Measurements from ENCODE around the gene GTSF1L. TPM values are rescaled to one million over a fixed set of nuclear protein-coding genes. Genes with fewer than 3 reads are reported as not detected.

Gene GTSF1L
- total RNA-seq, 1 donor from 2014 or later, result not detected

GRCh38 chr20:43691928-43692524, 34.8 kb downstream of the GTSF1L start:
- peak; percentile 60 for TF ChIP-seq CTCF (IDR thresholded peaks at IDR 0.05; ENCODE audit: unreplicated experiment)
- peak; percentile 33 for DNase-seq (ENCODE audit: low spot score, unreplicated experiment)
- Mint-ChIP-seq H3K27ac (peak overlapping the region; percentile 16), H3K27me3 (no peaks in the 10 kb centered on the region), H3K4me3 (ENCODE audit: low read depth) (no peak overlapping the region), H3K36me3 (ENCODE audit: insufficient read depth) (peaks cover 2% of the 10 kb centered on the region), H3K4me1 (ENCODE audit: low read depth) (no peaks in the 10 kb centered on the region), H3K9me3 (ENCODE audit: low read depth) (no peaks in the 10 kb centered on the region)

DNA sequence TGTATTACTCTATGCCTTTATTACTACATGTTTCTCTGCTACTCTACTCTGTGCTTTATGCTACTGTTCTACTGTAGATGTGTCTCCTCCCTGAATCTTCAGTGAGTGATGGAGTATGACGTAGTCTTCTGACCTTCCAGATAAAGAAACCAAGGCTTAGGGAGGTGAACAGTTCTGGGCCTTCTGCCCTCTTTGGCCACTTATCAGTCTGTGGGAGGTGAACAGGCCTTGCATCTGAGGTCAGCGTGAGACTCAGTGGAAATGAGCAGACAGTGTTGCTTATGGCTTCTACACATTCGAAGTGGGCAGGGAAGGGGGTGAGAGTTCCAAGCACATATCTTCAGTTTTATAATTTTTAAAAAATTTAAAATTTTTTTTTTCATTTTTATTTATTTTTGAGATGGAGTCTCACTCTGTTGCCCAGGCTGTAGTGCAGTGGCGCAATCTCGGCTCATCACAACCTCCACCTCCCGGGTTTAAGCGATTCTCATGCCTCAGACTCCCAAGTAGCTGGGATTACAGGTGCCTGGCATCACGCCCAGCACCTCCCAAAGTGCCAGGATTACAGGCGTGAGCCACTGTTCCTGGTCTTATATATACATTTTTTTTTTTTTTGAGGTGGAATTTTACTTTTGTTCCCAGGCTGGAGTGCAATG, 35.7 kb downstream of the GTSF1L start:
- H3K9me3 Mint-ChIP-seq (ENCODE audit: low read depth), result no peaks in the 10 kb centered on the region
- H3K4me1 Mint-ChIP-seq (ENCODE audit: low read depth), result no peaks in the 10 kb centered on the region
- H3K27me3 Mint-ChIP-seq, result no peaks in the 10 kb centered on the region
- no peak overlapping the region for H3K4me3 Mint-ChIP-seq (ENCODE audit: low read depth)
- TF ChIP-seq CTCF (IDR thresholded peaks at IDR 0.05; ENCODE audit: unreplicated experiment), result no peak
- no peak for DNase-seq (ENCODE audit: low spot score, unreplicated experiment)
- H3K36me3 Mint-ChIP-seq (ENCODE audit: insufficient read depth), result peaks cover 2% of the 10 kb centered on the region
- no peak overlapping the region for H3K27ac Mint-ChIP-seq

DNA sequence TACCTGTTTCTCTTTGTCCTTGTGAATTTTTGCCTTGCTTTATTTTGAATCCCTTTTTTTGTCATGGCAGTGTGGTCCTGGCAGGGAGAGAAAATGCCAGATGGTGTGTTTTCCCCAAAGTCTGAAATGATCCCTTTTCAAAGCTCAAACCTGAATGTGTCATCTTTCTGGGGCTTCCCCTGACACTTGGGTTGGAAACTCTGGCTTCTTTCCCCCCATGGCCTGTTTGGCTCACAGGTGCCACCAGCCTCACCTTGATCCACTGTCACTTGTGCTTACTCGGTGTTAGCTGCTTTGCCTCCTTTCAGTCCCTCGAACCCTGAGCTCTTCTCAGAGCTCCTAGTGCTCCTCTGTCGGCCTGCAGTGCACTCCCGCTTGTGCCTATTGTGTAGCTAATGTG, 37.6 kb downstream of the GTSF1L start:
- Mint-ChIP-seq H3K36me3 (ENCODE audit: insufficient read depth) (peaks cover 2% of the 10 kb centered on the region), H3K9me3 (ENCODE audit: low read depth) (no peaks in the 10 kb centered on the region), H3K4me3 (ENCODE audit: low read depth) (no peak overlapping the region), H3K27ac (no peak overlapping the region), H3K4me1 (ENCODE audit: low read depth) (no peaks in the 10 kb centered on the region), H3K27me3 (no peaks in the 10 kb centered on the region)
- TF ChIP-seq CTCF (IDR thresholded peaks at IDR 0.05; ENCODE audit: unreplicated experiment), result no peak
- no peak for DNase-seq (ENCODE audit: low spot score, unreplicated experiment)

GRCh38 chr20:43686820-43687219, 40.0 kb downstream of the GTSF1L start:
- Mint-ChIP-seq H3K27ac (peak overlapping the region; percentile 24), H3K4me1 (ENCODE audit: low read depth) (no peaks in the 10 kb centered on the region), H3K27me3 (no peaks in the 10 kb centered on the region), H3K4me3 (ENCODE audit: low read depth) (no peak overlapping the region), H3K9me3 (ENCODE audit: low read depth) (no peaks in the 10 kb centered on the region), H3K36me3 (ENCODE audit: insufficient read depth) (peaks cover 2% of the 10 kb centered on the region)
- no peak for DNase-seq (ENCODE audit: low spot score, unreplicated experiment)
- TF ChIP-seq CTCF (IDR thresholded peaks at IDR 0.05; ENCODE audit: unreplicated experiment), result no peak

DNA sequence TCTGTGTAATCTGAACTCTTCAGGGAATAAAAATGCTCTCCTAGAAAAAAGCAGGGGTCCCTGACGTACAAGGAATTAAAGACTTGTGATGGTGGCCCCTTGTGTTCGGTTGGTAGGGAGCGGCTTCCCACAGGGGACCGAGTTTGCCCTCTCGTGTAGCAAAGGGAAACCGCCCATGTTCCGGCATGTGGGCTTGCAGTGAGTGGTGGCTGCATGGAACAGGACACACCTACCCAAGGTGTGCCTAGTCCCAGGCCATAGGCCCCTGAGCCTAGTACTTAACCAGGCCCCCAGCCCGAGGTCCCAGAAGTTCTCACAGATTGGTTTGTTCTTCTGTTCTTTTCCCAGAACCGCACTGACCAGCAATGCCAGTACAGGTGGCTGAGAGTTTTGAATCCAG, 44.4 kb downstream of the GTSF1L start:
- no peak for TF ChIP-seq CTCF (IDR thresholded peaks at IDR 0.05; ENCODE audit: unreplicated experiment)
- Mint-ChIP-seq H3K4me3 (ENCODE audit: low read depth) (no peak overlapping the region), H3K27me3 (no peaks in the 10 kb centered on the region), H3K4me1 (ENCODE audit: low read depth) (peaks cover 1% of the 10 kb centered on the region), H3K36me3 (ENCODE audit: insufficient read depth) (peaks cover 1% of the 10 kb centered on the region), H3K27ac (no peak overlapping the region), H3K9me3 (ENCODE audit: low read depth) (no peaks in the 10 kb centered on the region)
- DNase-seq (ENCODE audit: low spot score, unreplicated experiment), result no peak

Measured in progenitor cell of endocrine pancreas (in vitro differentiated cells).